ENCODE results near the gene TSPAN18.

The TSPAN18 gene

DNA sequence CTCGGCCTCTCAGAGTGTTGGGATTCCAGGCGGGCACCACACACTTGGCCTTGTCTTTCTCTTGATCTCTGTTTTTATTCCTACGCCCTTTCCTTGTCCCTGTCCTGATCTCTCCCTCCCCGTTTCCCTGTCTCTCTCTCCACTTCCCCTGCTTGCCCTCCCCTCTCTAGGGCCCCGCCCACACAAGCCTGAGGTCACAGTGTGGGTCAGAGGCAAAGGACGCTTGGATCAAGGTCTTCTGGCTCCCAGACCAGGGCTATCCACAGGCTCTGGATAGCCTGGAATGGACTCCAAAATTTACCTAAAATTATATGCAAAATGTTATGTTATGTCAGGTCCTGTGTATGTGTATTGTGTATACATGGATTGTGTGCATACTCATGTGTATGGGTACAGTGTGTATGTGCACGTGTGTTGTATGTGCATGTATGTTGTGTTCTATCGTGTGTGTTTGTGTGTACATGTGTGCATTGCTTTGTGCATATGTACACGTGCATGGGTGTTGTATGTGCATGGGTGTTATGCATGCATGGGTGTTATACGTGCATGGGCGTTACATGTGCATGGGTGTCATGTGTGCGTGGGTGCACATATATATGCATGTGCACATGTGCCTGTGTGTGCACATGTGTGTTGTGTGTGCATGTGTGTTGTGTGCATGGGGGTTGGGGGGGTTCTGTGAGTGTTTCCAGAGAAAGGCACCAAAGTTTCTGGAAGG is 185.7 kb downstream of the TSPAN18 start:
- H3K4me3 ChIP-seq (ENCODE audit: low read depth, low read length), result no peak overlapping the region
- TF ChIP-seq, protein P1, sequence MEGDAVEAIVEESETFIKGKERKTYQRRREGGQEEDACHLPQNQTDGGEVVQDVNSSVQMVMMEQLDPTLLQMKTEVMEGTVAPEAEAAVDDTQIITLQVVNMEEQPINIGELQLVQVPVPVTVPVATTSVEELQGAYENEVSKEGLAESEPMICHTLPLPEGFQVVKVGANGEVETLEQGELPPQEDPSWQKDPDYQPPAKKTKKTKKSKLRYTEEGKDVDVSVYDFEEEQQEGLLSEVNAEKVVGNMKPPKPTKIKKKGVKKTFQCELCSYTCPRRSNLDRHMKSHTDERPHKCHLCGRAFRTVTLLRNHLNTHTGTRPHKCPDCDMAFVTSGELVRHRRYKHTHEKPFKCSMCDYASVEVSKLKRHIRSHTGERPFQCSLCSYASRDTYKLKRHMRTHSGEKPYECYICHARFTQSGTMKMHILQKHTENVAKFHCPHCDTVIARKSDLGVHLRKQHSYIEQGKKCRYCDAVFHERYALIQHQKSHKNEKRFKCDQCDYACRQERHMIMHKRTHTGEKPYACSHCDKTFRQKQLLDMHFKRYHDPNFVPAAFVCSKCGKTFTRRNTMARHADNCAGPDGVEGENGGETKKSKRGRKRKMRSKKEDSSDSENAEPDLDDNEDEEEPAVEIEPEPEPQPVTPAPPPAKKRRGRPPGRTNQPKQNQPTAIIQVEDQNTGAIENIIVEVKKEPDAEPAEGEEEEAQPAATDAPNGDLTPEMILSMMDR (IDR thresholded peaks at IDR 0.05; ENCODE audit: low read depth, low read length, missing control alignments), result no peak
- DNase-seq (ENCODE audit: low read depth), result no peak

GRCh38 chr11:44913502-44913901 is 186.7 kb downstream of the TSPAN18 start:
- DNase-seq (ENCODE audit: low read depth), result no peak
- H3K4me3 ChIP-seq (ENCODE audit: low read depth, low read length), result no peak overlapping the region
- TF ChIP-seq, protein P1 (IDR thresholded peaks at IDR 0.05; ENCODE audit: low read depth, low read length, missing control alignments), result no peak

GRCh38 chr11:44914105-44914504 is 187.3 kb downstream of the TSPAN18 start:
- TF ChIP-seq, protein P1 (IDR thresholded peaks at IDR 0.05; ENCODE audit: low read depth, low read length, missing control alignments), result no peak
- H3K4me3 ChIP-seq (ENCODE audit: low read depth, low read length), result no peak overlapping the region
- no peak for DNase-seq (ENCODE audit: low read depth)

GRCh38 chr11:44915004-44915403 is 188.2 kb downstream of the TSPAN18 start:
- H3K4me3 ChIP-seq (ENCODE audit: low read depth, low read length), result no peak overlapping the region
- TF ChIP-seq, protein P1 (IDR thresholded peaks at IDR 0.05; ENCODE audit: low read depth, low read length, missing control alignments), result no peak
- DNase-seq (ENCODE audit: low read depth), result no peak

DNA sequence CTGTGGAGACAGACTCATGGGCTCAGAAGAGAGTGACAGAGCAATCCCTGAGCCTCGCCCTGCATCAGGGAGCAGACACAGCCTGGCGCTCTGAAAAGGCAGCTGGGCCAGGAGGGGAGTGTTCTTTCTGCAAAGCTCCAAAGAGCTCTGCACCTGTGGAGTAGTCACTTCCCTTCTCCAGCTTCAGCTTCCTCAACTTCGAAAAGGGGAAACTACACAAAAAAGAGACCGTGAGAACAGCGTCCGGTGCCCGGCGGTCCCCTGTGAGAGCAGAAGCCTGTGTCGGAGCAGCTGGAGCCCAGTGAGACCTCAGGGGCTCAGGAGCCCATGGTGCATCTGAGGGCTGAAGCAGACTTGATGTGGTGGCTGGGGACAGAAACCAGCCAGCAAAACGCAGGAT is 188.9 kb downstream of the TSPAN18 start:
- TF ChIP-seq, protein P1 (IDR thresholded peaks at IDR 0.05; ENCODE audit: low read depth, low read length, missing control alignments), result no peak
- no peak for DNase-seq (ENCODE audit: low read depth)
- no peak overlapping the region for H3K4me3 ChIP-seq (ENCODE audit: low read depth, low read length)

DNA sequence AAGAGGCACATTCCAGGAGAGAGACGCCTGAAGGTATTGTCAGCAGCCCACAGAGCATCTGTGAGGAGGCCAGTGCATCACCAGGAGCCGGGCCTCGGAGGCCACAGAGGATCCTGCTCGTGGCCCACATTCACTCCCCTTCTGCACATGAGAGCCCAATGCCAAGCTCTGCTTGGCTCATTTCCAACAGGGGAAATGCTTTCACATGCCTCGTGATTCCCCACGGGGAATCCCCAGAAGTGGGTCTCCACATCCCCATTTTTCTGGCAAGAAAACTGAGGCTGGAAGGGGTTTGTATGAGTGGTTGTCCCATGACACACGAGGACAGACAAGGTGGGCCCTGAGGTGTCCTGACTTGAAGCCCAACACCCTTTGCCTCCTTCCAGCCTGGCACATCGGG is 189.6 kb downstream of the TSPAN18 start:
- no peak overlapping the region for H3K4me3 ChIP-seq (ENCODE audit: low read depth, low read length)
- TF ChIP-seq, protein P1 (IDR thresholded peaks at IDR 0.05; ENCODE audit: low read depth, low read length, missing control alignments), result no peak
- no peak for DNase-seq (ENCODE audit: low read depth)

GRCh38 chr11:44916801-44917385 is 190.1 kb downstream of the TSPAN18 start:
- TF ChIP-seq, protein P1 (IDR thresholded peaks at IDR 0.05; ENCODE audit: low read depth, low read length, missing control alignments), result no peak
- DNase-seq (ENCODE audit: low read depth), result no peak

More at GRCh38 chr11:44916801-44917385, 190.1 kb downstream of the TSPAN18 start:
- H3K4me3 ChIP-seq (ENCODE audit: low read depth, low read length), result no peak overlapping the region
